DMS79 treated with DMSO at 0.1 percent for 48 hours (cell line): ENCODE results near the gene HBM.
"Not testable (repeated sequence)": the region's sequence is repeated elsewhere in the genome, so short reads cannot be mapped to it uniquely, and the experiment has no call there.

Experiments
- DNase-seq: peaks from one replicate; lab custom pipeline; 2025; lab: John Stamatoyannopoulos, UW

HBM gene

DNA sequence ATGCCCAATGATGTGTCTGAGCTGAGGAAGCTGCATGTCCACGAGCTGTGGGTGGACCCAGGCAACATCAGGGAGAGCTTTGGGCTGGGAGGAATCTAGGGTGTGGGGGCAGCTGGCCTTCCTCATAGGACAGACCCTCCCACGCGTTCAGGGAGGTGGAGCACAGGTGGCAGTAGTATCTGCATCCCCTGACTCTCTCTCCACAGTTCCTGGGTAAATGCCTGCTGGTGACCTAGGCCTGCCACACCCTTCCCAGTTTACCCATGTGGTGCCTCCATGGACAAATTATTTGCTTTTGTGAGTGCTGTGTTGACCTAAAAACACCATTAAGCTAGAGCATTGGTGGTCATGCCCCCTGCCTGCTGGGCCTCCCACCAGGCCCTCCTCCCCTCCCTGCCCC lies 3.2 kb downstream of the HBM start:
- DNase-seq: no peak

DNA sequence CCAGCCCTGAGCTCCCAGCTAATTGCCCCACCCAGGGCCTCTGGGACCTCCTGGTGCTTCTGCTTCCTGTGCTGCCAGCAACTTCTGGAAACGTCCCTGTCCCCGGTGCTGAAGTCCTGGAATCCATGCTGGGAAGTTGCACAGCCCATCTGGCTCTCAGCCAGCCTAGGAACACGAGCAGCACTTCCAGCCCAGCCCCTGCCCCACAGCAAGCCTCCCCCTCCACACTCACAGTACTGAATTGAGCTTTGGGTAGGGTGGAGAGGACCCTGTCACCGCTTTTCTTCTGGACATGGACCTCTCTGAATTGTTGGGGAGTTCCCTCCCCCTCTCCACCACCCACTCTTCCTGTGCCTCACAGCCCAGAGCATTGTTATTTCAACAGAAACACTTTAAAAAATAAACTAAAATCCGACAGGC lies 4.3 kb downstream of the HBM start:
- not testable (repeated sequence) for DNase-seq

DNA sequence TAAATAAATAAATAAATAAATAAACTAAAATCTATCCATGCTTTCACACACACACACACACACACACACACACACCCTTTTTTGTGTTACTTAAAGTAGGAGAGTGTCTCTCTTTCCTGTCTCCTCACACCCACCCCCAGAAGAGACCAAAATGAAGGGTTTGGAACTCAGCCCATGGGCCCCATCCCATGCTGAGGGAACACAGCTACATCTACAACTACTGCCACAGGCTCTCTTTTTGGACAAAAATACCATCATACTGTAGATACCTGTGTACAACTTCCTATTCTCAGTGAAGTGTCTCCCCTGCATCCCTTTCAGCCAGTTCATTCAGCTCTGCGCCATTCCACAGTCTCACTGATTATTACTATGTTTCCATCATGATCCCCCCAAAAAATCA lies 5.0 kb downstream of the HBM start:
- no peak for DNase-seq

DNA sequence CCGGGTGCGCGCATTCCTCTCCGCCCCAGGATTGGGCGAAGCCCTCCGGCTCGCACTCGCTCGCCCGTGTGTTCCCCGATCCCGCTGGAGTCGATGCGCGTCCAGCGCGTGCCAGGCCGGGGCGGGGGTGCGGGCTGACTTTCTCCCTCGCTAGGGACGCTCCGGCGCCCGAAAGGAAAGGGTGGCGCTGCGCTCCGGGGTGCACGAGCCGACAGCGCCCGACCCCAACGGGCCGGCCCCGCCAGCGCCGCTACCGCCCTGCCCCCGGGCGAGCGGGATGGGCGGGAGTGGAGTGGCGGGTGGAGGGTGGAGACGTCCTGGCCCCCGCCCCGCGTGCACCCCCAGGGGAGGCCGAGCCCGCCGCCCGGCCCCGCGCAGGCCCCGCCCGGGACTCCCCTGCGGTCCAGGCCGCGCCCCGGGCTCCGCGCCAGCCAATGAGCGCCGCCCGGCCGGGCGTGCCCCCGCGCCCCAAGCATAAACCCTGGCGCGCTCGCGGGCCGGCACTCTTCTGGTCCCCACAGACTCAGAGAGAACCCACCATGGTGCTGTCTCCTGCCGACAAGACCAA lies 6.7 kb downstream of the HBM start, which contains the start of gene HBA2:
Gene HBA2 (plus strand): TSS at position 503 of the 568 bp plus-strand sequence. CDS start 37 bp downstream, at position 540.
- DNase-seq: not testable (repeated sequence)

DNA sequence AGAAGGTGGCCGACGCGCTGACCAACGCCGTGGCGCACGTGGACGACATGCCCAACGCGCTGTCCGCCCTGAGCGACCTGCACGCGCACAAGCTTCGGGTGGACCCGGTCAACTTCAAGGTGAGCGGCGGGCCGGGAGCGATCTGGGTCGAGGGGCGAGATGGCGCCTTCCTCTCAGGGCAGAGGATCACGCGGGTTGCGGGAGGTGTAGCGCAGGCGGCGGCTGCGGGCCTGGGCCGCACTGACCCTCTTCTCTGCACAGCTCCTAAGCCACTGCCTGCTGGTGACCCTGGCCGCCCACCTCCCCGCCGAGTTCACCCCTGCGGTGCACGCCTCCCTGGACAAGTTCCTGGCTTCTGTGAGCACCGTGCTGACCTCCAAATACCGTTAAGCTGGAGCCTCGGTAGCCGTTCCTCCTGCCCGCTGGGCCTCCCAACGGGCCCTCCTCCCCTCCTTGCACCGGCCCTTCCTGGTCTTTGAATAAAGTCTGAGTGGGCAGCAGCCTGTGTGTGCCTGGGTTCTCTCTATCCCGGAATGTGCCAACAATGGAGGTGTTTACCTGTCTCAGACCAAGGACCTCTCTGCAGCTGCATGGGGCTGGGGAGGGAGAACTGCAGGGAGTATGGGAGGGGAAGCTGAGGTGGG lies 7.6 kb downstream of the HBM start:
- DNase-seq: not testable (repeated sequence)

DNA sequence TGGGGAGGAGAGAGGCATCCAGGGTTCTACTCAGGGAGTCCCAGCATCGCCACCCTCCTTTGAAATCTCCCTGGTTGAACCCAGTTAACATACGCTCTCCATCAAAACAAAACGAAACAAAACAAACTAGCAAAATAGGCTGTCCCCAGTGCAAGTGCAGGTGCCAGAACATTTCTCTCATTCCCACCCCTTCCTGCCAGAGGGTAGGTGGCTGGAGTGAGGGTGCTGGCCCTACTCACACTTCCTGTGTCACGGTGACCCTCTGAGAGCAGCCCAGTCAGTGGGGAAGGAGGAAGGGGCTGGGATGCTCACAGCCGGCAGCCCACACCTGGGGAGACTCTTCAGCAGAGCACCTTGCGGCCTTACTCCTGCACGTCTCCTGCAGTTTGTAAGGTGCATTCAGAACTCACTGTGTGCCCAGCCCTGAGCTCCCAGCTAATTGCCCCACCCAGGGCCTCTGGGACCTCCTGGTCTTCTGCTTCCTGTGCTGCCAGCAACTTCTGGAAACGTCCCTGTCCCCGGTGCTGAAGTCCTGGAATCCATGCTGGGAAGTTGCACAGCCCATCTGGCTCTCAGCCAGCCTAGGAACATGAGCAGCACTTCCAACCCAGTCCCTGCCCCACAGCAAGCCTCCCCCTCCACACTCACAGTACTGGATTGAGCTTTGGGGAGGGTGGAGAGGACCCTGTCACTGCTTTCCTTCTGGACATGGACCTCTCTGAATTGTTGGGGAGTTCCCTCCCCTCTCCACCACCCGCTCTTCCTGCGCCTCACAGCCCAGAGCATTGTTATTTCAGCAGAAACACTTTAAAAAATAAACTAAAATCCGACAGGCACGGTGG lies 8.4 kb downstream of the HBM start:
- DNase-seq: not testable (repeated sequence)

DNA sequence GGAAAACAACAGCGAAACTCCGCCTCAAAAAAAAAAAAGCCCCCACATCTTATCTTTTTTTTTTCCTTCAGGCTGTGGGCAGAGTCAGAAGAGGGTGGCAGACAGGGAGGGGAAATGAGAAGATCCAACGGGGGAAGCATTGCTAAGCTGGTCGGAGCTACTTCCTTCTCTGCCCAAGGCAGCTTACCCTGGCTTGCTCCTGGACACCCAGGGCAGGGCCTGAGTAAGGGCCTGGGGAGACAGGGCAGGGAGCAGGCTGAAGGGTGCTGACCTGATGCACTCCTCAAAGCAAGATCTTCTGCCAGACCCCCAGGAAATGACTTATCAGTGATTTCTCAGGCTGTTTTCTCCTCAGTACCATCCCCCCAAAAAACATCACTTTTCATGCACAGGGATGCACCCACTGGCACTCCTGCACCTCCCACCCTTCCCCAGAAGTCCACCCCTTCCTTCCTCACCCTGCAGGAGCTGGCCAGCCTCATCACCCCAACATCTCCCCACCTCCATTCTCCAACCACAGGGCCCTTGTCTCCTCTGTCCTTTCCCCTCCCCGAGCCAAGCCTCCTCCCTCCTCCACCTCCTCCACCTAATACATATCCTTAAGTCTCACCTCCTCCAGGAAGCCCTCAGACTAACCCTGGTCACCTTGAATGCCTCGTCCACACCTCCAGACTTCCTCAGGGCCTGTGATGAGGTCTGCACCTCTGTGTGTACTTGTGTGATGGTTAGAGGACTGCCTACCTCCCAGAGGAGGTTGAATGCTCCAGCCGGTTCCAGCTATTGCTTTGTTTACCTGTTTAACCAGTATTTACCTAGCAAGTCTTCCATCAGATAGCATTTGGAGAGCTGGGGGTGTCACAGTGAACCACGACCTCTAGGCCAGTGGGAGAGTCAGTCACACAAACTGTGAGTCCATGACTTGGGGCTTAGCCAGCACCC lies 9.5 kb downstream of the HBM start:
- no peak for DNase-seq

DNA sequence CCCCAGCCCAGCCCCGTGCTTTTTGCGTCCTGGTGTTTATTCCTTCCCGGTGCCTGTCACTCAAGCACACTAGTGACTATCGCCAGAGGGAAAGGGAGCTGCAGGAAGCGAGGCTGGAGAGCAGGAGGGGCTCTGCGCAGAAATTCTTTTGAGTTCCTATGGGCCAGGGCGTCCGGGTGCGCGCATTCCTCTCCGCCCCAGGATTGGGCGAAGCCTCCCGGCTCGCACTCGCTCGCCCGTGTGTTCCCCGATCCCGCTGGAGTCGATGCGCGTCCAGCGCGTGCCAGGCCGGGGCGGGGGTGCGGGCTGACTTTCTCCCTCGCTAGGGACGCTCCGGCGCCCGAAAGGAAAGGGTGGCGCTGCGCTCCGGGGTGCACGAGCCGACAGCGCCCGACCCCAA lies 10.2 kb downstream of the HBM start:
- not testable (repeated sequence) for DNase-seq

DNA sequence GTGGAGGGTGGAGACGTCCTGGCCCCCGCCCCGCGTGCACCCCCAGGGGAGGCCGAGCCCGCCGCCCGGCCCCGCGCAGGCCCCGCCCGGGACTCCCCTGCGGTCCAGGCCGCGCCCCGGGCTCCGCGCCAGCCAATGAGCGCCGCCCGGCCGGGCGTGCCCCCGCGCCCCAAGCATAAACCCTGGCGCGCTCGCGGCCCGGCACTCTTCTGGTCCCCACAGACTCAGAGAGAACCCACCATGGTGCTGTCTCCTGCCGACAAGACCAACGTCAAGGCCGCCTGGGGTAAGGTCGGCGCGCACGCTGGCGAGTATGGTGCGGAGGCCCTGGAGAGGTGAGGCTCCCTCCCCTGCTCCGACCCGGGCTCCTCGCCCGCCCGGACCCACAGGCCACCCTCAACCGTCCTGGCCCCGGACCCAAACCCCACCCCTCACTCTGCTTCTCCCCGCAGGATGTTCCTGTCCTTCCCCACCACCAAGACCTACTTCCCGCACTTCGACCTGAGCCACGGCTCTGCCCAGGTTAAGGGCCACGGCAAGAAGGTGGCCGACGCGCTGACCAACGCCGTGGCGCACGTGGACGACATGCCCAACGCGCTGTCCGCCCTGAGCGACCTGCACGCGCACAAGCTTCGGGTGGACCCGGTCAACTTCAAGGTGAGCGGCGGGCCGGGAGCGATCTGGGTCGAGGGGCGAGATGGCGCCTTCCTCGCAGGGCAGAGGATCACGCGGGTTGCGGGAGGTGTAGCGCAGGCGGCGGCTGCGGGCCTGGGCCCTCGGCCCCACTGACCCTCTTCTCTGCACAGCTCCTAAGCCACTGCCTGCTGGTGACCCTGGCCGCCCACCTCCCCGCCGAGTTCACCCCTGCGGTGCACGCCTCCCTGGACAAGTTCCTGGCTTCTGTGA lies 11.0 kb downstream of the HBM start, which contains the start of gene HBA1:
Gene HBA1 (plus strand): TSS at position 204 of the 906 bp plus-strand sequence. CDS start 37 bp downstream, at position 241.
- DNase-seq: not testable (repeated sequence)

DNA sequence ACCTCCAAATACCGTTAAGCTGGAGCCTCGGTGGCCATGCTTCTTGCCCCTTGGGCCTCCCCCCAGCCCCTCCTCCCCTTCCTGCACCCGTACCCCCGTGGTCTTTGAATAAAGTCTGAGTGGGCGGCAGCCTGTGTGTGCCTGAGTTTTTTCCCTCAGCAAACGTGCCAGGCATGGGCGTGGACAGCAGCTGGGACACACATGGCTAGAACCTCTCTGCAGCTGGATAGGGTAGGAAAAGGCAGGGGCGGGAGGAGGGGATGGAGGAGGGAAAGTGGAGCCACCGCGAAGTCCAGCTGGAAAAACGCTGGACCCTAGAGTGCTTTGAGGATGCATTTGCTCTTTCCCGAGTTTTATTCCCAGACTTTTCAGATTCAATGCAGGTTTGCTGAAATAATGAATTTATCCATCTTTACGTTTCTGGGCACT lies 11.6 kb downstream of the HBM start:
- peak; percentile 89 for DNase-seq

DNA sequence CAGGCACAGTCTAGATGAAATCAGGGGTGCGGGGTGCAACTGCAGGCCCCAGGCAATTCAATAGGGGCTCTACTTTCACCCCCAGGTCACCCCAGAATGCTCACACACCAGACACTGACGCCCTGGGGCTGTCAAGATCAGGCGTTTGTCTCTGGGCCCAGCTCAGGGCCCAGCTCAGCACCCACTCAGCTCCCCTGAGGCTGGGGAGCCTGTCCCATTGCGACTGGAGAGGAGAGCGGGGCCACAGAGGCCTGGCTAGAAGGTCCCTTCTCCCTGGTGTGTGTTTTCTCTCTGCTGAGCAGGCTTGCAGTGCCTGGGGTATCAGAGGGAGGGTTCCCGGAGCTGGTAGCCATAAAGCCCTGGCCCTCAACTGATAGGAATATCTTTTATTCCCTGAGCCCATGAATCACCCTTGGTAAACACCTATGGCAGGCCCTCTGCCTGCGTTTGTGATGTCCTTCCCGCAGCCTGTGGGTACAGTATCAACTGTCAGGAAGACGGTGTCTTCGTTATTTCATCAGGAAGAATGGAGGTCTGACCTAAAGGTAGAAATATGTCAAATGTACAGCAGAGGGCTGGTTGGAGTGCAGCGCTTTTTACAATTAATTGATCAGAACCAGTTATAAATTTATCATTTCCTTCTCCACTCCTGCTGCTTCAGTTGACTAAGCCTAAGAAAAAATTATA lies 12.3 kb downstream of the HBM start:
- DNase-seq: no peak

DNA sequence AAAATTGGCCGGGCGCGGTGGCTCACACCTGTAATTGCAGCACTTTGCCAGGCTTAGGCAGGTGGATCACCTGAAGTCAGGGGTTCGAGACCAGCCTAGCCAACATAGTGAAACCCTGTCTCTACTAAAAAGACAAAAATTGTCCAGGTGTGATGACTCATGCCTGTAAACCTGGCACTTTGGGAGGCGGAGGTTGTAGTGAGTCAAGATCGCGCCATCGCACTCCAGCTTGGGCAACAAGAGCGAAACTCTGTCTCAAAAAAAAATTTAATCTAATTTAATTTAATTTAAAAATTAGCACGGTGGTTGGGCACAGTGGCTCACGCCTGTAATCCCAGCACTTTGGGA lies 12.9 kb downstream of the HBM start:
- DNase-seq: no peak

DNA sequence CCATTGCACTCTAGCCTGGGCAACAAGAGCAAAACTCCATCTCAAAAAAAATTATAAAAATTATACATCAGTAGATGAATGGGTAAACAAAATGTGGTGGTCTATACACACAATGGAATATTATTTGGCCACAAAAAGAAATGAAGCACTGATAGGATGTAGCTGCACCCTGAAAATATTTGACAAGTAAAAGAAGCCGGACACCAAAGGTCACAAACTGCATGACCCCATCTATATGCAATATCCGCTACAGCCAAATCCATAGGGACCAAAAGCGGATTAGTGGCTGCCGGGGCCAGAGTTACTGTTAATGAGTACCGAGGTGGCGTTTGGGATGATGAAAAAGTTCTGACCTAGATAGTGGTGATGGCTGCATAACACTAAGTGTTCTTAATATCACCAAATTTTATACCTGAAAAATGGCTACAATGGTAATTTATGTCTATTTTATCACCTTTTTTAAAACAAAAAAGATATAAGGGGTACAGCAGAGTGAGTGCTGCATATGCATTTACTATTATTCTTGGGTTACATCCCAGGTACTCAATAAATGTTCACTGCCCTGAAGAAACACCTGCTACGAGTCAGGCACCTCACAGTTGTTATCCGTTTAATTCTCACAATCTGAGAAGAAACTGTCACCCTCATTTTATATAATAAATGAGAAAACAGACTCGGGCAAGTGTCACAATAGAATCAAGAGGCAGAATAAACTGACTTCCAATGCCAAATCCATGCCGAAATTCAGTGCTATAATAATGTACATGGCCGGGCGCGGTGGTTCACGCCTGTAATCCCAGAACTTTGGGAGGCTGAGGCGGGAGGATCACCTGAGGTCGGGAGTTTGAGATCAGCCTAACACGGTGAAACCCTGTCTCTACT lies 13.7 kb downstream of the HBM start:
- DNase-seq: no peak

DNA sequence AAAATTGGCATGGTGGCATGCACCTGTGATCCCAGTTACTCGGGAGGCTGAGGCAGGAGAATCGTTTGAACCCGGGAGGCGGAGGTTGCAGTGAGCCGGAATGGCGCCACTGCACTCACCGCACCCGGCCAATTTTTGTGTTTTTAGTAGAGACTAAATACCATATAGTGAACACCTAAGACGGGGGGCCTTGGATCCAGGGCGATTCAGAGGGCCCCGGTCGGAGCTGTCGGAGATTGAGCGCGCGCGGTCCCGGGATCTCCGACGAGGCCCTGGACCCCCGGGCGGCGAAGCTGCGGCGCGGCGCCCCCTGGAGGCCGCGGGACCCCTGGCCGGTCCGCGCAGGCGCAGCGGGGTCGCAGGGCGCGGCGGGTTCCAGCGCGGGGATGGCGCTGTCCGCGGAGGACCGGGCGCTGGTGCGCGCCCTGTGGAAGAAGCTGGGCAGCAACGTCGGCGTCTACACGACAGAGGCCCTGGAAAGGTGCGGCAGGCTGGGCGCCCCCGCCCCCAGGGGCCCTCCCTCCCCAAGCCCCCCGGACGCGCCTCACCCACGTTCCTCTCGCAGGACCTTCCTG lies 14.4 kb downstream of the HBM start, which contains the start of gene HBQ1:
Gene HBQ1 (plus strand): TSS at position 359 of the 575 bp plus-strand sequence. CDS start 28 bp downstream, at position 387.
- no peak for DNase-seq

DNA sequence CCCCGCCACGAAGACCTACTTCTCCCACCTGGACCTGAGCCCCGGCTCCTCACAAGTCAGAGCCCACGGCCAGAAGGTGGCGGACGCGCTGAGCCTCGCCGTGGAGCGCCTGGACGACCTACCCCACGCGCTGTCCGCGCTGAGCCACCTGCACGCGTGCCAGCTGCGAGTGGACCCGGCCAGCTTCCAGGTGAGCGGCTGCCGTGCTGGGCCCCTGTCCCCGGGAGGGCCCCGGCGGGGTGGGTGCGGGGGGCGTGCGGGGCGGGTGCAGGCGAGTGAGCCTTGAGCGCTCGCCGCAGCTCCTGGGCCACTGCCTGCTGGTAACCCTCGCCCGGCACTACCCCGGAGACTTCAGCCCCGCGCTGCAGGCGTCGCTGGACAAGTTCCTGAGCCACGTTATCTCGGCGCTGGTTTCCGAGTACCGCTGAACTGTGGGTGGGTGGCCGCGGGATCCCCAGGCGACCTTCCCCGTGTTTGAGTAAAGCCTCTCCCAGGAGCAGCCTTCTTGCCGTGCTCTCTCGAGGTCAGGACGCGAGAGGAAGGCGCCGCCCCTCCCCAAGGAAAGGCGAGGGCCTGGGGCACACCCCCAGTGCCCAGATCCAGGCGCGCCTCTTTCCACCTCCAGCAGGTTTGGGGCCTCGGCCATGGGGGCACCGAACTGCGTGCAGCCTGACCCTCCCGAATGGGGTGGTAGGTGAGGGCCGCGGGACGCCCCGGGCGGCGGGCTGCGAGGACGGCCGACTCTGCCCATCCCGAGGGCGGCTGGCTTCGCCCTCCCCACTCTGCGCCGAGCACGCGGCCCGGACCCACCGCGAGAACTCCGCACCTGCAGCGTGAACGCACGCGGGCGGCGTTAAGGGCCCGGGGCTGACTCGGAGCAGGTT lies 15.1 kb downstream of the HBM start:
- DNase-seq: peak; percentile 51

DNA sequence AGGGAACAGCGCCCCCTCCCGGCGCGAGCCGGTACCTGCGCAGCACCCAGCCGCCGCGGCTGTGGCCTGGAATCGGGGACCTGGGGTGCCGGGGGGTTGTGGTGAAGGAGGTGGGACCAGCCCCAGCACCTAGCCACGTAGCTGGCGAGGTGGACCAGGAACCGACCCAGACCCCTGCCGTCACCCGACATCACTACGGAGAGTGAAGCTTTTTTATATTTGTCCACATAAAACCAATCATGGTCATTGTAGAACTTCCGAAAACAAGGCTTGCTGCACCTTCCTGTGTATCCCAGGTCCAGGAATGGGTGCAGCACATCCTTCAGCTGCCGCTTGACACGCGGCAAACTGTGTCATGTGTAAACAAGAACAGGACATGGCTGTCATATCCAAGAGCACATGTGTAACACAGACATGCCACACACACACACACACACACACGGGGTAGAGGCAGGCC lies 15.8 kb downstream of the HBM start:
- no peak for DNase-seq

DNA sequence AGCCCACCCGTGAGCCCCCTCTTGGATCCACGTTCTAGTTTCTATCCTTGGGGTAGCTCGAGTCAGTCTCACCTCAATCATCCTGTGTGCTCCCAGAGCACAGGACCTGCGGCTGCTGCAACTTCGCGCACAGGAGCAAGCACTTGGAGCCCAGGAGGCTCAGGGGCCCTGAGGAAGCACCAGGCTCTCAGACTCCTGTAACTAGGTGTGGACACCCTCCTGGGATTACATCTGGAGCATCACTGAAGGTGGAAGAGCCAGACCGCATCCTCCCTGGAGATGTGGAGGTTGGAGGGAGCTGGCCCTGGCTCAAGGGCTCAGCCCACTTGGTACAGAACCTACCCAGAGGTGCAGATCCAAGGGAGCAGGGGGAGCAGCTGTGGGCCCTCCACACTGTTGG lies 17.2 kb downstream of the HBM start:
- DNase-seq: no peak
